Liver (tissue), 9 donors: ENCODE results near the gene RYR2. TPM values are rescaled to one million over a fixed set of nuclear protein-coding genes. Genes with fewer than 3 reads are reported as not detected.

Source experiments
- DNase-seq: peaks from one replicate; pipeline ENCODE4 v3.0.0-alpha.2; 2017; ENCODE audit warnings: low spot score
- H3K27ac ChIP-seq, 2 donors: one replicate each; pipeline ENCODE4 v1.7.0; 2013; ENCODE audit warnings: inconsistent platforms in 2 of 2, low read length in 2 of 2, control low read depth in 1 of 2, low read depth in 1 of 2, mild to moderate bottlenecking in 1 of 2
- H3K27me3 ChIP-seq, 4 donors: one replicate each; pipeline versions ENCODE4 v1.6.1 to v1.7.0; 2013; ENCODE audit warnings: low read length in 3 of 4, inconsistent platforms in 1 of 4, mild to moderate bottlenecking in 1 of 4, moderate library complexity in 1 of 4; ENCODE audit not compliant: control insufficient read depth in 4 of 4, insufficient read depth in 4 of 4
- H3K36me3 ChIP-seq, 4 donors: one replicate each; pipeline versions ENCODE4 v1.6.1 to v1.7.0; 2013; ENCODE audit warnings: low read length in 3 of 4, mild to moderate bottlenecking in 3 of 4, low read depth in 1 of 4, moderate library complexity in 1 of 4; ENCODE audit not compliant: control insufficient read depth in 4 of 4, insufficient read depth in 3 of 4
- H3K4me1 ChIP-seq, 4 donors: one replicate each; pipeline versions ENCODE4 v1.6.1 to v1.7.0; 2013; ENCODE audit warnings: low read length in 3 of 4, mild to moderate bottlenecking in 3 of 4, moderate library complexity in 1 of 4; ENCODE audit not compliant: control insufficient read depth in 4 of 4, insufficient read depth in 4 of 4
- H3K4me3 ChIP-seq, 3 donors: one replicate each; pipeline versions ENCODE4 v1.6.1 to v1.7.0; 2013; ENCODE audit warnings: low read length in 3 of 3, control low read depth in 1 of 3, low read depth in 1 of 3, mild to moderate bottlenecking in 1 of 3
- H3K9ac ChIP-seq, 2 donors: one replicate each; pipeline ENCODE4 v1.7.0; 2013; ENCODE audit warnings: low read length in 2 of 2, mild to moderate bottlenecking in 2 of 2, moderate library complexity in 2 of 2, control low read depth in 1 of 2, low read depth in 1 of 2
- H3K9me3 ChIP-seq, 4 donors: one replicate each; pipeline versions ENCODE4 v1.6.1 to v1.7.0; 2013; ENCODE audit warnings: low read length in 3 of 4; ENCODE audit not compliant: control insufficient read depth in 4 of 4
- ATF3 ChIP-seq: IDR thresholded peaks from 2 replicates; pipeline ENCODE4 v1.6.1; 2016; ENCODE audit warnings: antibody characterized with exemption
- CTCF ChIP-seq: fragments of 150-350 bp; IDR thresholded peaks from 2 replicates; pipeline ENCODE4 v1.5.1; 2017; ENCODE audit warnings: improper control_type of control experiment, low read depth, low read length; ENCODE audit not compliant: missing input control
- EGR1 ChIP-seq, 2 donors: IDR thresholded peaks; 2 replicates each; pipeline ENCODE4 v1.6.1; 2016 to 2018; ENCODE audit warnings: antibody characterized with exemption in 2 of 2, low read depth in 2 of 2
- FOXA1 ChIP-seq: IDR thresholded peaks from 2 replicates; pipeline ENCODE4 v1.6.1; 2016; ENCODE audit warnings: antibody characterized with exemption
- FOXA2 ChIP-seq: IDR thresholded peaks from 2 replicates; pipeline ENCODE4 v1.6.1; 2016; ENCODE audit warnings: antibody characterized with exemption
- GABPA ChIP-seq, 2 donors: IDR thresholded peaks in 1 of 2; conservative IDR thresholded peaks in 1 of 2; 2 replicates each; pipeline ENCODE4 v1.6.1; 2016; ENCODE audit warnings: antibody characterized with exemption in 2 of 2, mild to moderate bottlenecking in 1 of 2, moderate library complexity in 1 of 2
- HNF4A ChIP-seq, 2 donors: conservative IDR thresholded peaks; 2 replicates each; pipeline ENCODE4 v1.6.1; 2016; ENCODE audit warnings: antibody characterized with exemption in 2 of 2, mild to moderate bottlenecking in 2 of 2
- HNF4G ChIP-seq: IDR thresholded peaks from 2 replicates; pipeline ENCODE4 v1.6.1; 2016; ENCODE audit warnings: antibody characterized with exemption
- MAX ChIP-seq: IDR thresholded peaks from 2 replicates; pipeline ENCODE4 v1.6.1; 2016; ENCODE audit warnings: antibody characterized with exemption
- NR2F2 ChIP-seq: IDR thresholded peaks from 2 replicates; pipeline ENCODE4 v1.6.1; 2016; ENCODE audit warnings: antibody characterized with exemption
- RAD21 ChIP-seq, 2 donors: IDR thresholded peaks; 2 replicates each; pipeline ENCODE4 v1.6.1; 2016; ENCODE audit warnings: antibody characterized with exemption in 2 of 2, mild to moderate bottlenecking in 2 of 2
- REST ChIP-seq: IDR thresholded peaks from 2 replicates; pipeline ENCODE4 v1.6.1; 2016; ENCODE audit warnings: antibody characterized with exemption, mild to moderate bottlenecking
- RXRA ChIP-seq, 2 donors: IDR thresholded peaks; 2 replicates each; pipeline ENCODE4 v1.6.1; 2017 to 2018; ENCODE audit warnings: antibody characterized with exemption in 2 of 2, mild to moderate bottlenecking in 1 of 2
- SP1 ChIP-seq: IDR thresholded peaks from 2 replicates; pipeline ENCODE4 v1.6.1; 2018; ENCODE audit warnings: antibody characterized with exemption, mild to moderate bottlenecking
- TAF1 ChIP-seq: conservative IDR thresholded peaks from 2 replicates; pipeline ENCODE4 v1.6.1; 2016; ENCODE audit warnings: antibody characterized with exemption, mild to moderate bottlenecking
- YY1 ChIP-seq: IDR thresholded peaks from 2 replicates; pipeline ENCODE4 v1.6.1; 2016; ENCODE audit warnings: antibody characterized with exemption, mild to moderate bottlenecking
- ZBTB33 ChIP-seq: IDR thresholded peaks from 2 replicates; pipeline ENCODE4 v1.6.1; 2016; ENCODE audit warnings: antibody characterized with exemption
- WGBS: extraction: QIAGEN DNeasy Blood & Tissue Kit; methylation state at CpG from one replicate; pipeline ENCODE4 v1.1.7; 2013; 5-methylcytosine and 5-hydroxymethylcytosine counted together
- polyA plus RNA-seq, 2 donors: library from polyadenylated mRNA; stranded (reverse) in 1 of 2; unstranded in 1 of 2; fragments of 200-250 nt in 1 of 2; fragments of >200 nt in 1 of 2; fragmentation: Nextera tagmentation in 1 of 2; extraction: Ambion mirVana in 1 of 2; gene quantifications; one replicate each; pipeline versions ENCODE4 v1.2.1 to v1.2.3, GENCODE V29; 2013 to 2015
- total RNA-seq, 2 donors: library from RNA; depleted of rRNA; stranded (reverse); fragments of >200 nt; gene quantifications; one replicate each; pipeline ENCODE4 v1.2.3, GENCODE V29; 2014
- donor health status: healthy.
- donor health status: healthy.
- donor health status: healthy.
- donor health status: healthy.
- donor health status: healthy.

RYR2 gene
- total and polyA plus RNA-seq, 4 donors: 0.06 to 0.75 (median 0.31) TPM

GRCh38 chr1:237115035-237115434 is 73.1 kb downstream of the RYR2 start:
- Histone ChIP-seq H3K9ac (no peak overlapping the region), H3K36me3 (no peaks in the 10 kb centered on the region), H3K4me1 (no peaks in the 10 kb centered on the region), H3K4me3 (no peak overlapping the region), H3K27me3 (peaks cover 0 to 2% (median 0%) of the 10 kb centered on the region in 4 donors), H3K9me3 (no peaks in the 10 kb centered on the region), H3K27ac (no peak overlapping the region)
- WGBS: 65% methylated on average over 6 of the region's 6 CpGs
- DNase-seq: no peak
- no peak for TF ChIP-seq CTCF
- no peak for TF ChIP-seq HNF4A (conservative IDR thresholded peaks at IDR 0.05)
- TF ChIP-seq RAD21 (IDR thresholded peaks at IDR 0.05): no peak
- no peak for TF ChIP-seq ZBTB33
- TF ChIP-seq HNF4G: no peak
- TF ChIP-seq MAX: no peak
- no peak for TF ChIP-seq ATF3
- TF ChIP-seq YY1: no peak

- Histone ChIP-seq H3K27ac (no peak overlapping the region), H3K27me3 (no peaks in the 10 kb centered on the region), H3K9ac (no peak overlapping the region), H3K4me3 (no peak overlapping the region), H3K36me3 (no peaks in the 10 kb centered on the region), H3K4me1 (no peaks in the 10 kb centered on the region), H3K9me3 (no peaks in the 10 kb centered on the region)
- TF ChIP-seq TAF1 (no peak), GABPA (IDR thresholded peaks at IDR 0.05 in 1 of 2, conservative IDR thresholded peaks at IDR 0.05 in 1 of 2) (no peak)
- 82% methylated on average over 6 of the region's 6 CpGs for WGBS
- DNase-seq: no peak
Observed at GRCh38 chr1:237119091-237119490, 77.1 kb downstream of the RYR2 start.

- no peaks in the 10 kb centered on the region for H3K9me3 ChIP-seq
- H3K9ac ChIP-seq: no peak overlapping the region
- no peaks in the 10 kb centered on the region for H3K27me3 ChIP-seq
- no peak overlapping the region for H3K4me3 ChIP-seq
- no peak for DNase-seq
- TF ChIP-seq FOXA1 (no peak), EGR1 (IDR thresholded peaks at IDR 0.05; ENCODE audit: low read depth in 2 of 2) (no peak), REST (no peak), ZBTB33 (no peak), YY1 (no peak), NR2F2 (no peak), SP1 (no peak), MAX (no peak), RXRA (IDR thresholded peaks at IDR 0.05) (no peak), FOXA2 (no peak), GABPA (IDR thresholded peaks at IDR 0.05 in 1 of 2, conservative IDR thresholded peaks at IDR 0.05 in 1 of 2) (no peak), TAF1 (no peak)
- 63% methylated on average over 5 of the region's 5 CpGs for WGBS
- no peaks in the 10 kb centered on the region for H3K36me3 ChIP-seq
- no peaks in the 10 kb centered on the region for H3K4me1 ChIP-seq
- no peak overlapping the region for H3K27ac ChIP-seq
Observed at GRCh38 chr1:237120683-237121082, 78.7 kb downstream of the RYR2 start.
